Ascending aorta (tissue), 2 donors: ENCODE measurements around the gene GNMT. TPM values are rescaled to one million over a fixed set of nuclear protein-coding genes. Genes with fewer than 3 reads are reported as not detected.

Experiments used
- DNase-seq, 2 donors: peaks; one replicate each; pipeline ENCODE4 v3.0.0-alpha.2; 2019; ENCODE audit warnings: low spot score in 2 of 2
- H3K27ac ChIP-seq, 2 donors: fragments of 200-600 bp; sonication (generic); one replicate each; pipeline ENCODE4 v1.5.1; 2016 to 2017; ENCODE audit warnings: mild to moderate bottlenecking in 1 of 2
- H3K27me3 ChIP-seq: fragments of 200-600 bp; sonication (generic); one replicate; pipeline ENCODE4 v1.5.1; 2017
- H3K36me3 ChIP-seq, 2 donors: fragments of 200-600 bp; sonication (generic); one replicate each; pipeline ENCODE4 v1.5.1; 2016
- H3K4me1 ChIP-seq, 2 donors: fragments of 200-600 bp; sonication (generic); one replicate each; pipeline ENCODE4 v1.5.1; 2016 to 2017; ENCODE audit warnings: mild to moderate bottlenecking in 1 of 2
- H3K4me3 ChIP-seq, 2 donors: fragments of 200-600 bp; sonication (generic); one replicate each; pipeline ENCODE4 v1.5.1; 2016 to 2017; ENCODE audit warnings: mild to moderate bottlenecking in 1 of 2
- H3K9me3 ChIP-seq, 2 donors: fragments of 200-600 bp; sonication (generic); one replicate each; pipeline ENCODE4 v1.5.1; 2016
- intact Hi-C: fragments of 100-400 bp; cut with DNase I; formaldehyde crosslinking; loops from one replicate; pipeline ENCODE4 v1.15.1; 2023
- total RNA-seq: library from RNA; depleted of rRNA; stranded (reverse); fragments of >200 nt; gene quantifications from one replicate; pipeline ENCODE4 v1.1.0, GENCODE V29; 2016
- TF ChIP-seq, protein P1 (sequence below), 3 experiments: fragments of 200-600 bp in 2 of 3; fragments of 450-650 bp in 1 of 3; sonication (generic) in 2 of 3; IDR thresholded peaks; one replicate each; pipeline ENCODE4 v1.5.1; 2016 to 2019; ENCODE audit warnings: antibody characterized with exemption in 3 of 3, mild to moderate bottlenecking in 1 of 3, moderate library complexity in 1 of 3

GNMT gene
- total RNA-seq, 1 donor from 2014 or later: not detected

DNA sequence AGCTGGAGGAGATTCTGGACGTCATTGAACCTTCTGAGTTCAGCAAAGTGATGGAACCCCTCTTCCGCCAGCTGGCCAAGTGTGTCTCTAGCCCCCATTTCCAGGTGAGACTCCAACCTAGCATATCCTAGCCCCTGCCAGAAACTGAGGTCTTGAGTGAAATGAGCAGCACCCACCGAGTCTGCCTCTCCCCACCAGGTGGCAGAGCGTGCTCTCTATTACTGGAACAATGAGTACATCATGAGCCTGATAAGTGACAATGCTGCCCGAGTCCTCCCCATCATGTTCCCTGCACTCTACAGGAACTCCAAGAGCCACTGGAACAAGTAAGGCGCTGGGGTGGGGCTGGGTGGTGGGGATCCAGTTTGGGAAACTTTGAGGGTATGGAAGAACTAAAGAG lies 48.6 kb downstream of the GNMT start:
- no peaks in the 10 kb centered on the region for H3K27me3 ChIP-seq
- H3K9me3 ChIP-seq: no peaks in the 10 kb centered on the region
- no peak overlapping the region for H3K27ac ChIP-seq
- H3K4me3 ChIP-seq: no peak overlapping the region
- peaks cover 0 to 9% of the 10 kb centered on the region in 2 donors for H3K4me1 ChIP-seq
- H3K36me3 ChIP-seq: peaks cover 51 to 57% of the 10 kb centered on the region in 2 donors
- no peak for DNase-seq
- intact Hi-C loops: no loop called here
- TF ChIP-seq, protein P1, sequence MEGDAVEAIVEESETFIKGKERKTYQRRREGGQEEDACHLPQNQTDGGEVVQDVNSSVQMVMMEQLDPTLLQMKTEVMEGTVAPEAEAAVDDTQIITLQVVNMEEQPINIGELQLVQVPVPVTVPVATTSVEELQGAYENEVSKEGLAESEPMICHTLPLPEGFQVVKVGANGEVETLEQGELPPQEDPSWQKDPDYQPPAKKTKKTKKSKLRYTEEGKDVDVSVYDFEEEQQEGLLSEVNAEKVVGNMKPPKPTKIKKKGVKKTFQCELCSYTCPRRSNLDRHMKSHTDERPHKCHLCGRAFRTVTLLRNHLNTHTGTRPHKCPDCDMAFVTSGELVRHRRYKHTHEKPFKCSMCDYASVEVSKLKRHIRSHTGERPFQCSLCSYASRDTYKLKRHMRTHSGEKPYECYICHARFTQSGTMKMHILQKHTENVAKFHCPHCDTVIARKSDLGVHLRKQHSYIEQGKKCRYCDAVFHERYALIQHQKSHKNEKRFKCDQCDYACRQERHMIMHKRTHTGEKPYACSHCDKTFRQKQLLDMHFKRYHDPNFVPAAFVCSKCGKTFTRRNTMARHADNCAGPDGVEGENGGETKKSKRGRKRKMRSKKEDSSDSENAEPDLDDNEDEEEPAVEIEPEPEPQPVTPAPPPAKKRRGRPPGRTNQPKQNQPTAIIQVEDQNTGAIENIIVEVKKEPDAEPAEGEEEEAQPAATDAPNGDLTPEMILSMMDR (IDR thresholded peaks at IDR 0.05): peak in 2 of 3 experiments; percentile 10 to 32

GRCh38 chr6:43011207-43011606 lies 50.7 kb downstream of the GNMT start:
- Histone ChIP-seq H3K36me3 (peaks cover 51 to 53% of the 10 kb centered on the region in 2 donors), H3K4me3 (no peak overlapping the region), H3K9me3 (no peaks in the 10 kb centered on the region), H3K27me3 (no peaks in the 10 kb centered on the region), H3K4me1 (peaks cover 4 to 24% of the 10 kb centered on the region in 2 donors), H3K27ac (no peak overlapping the region)
- TF ChIP-seq, protein P1 (IDR thresholded peaks at IDR 0.05): no peak
- DNase-seq: no peak
- intact Hi-C loops: loop anchor here (5.0 kb wide), 4 partner anchors 109 to 161 kb away; partner anchors contain the start of gene SRF

- intact Hi-C loops: loop anchor here (5.0 kb wide), 4 partner anchors 110 to 160 kb away; partner anchors contain the start of gene SRF
- Histone ChIP-seq H3K4me1 (peaks cover 13 to 33% of the 10 kb centered on the region in 2 donors), H3K4me3 (peak overlapping the region in 1 of 2 donors; percentile 76), H3K9me3 (no peaks in the 10 kb centered on the region), H3K36me3 (peaks cover 44 to 46% of the 10 kb centered on the region in 2 donors), H3K27me3 (no peaks in the 10 kb centered on the region), H3K27ac (peak overlapping the region in 1 of 2 donors; percentile 80)
- DNase-seq: no peak
- TF ChIP-seq, protein P1 (IDR thresholded peaks at IDR 0.05): no peak
Observed at GRCh38 chr6:43012364-43012763, 51.8 kb downstream of the GNMT start.

- DNase-seq: no peak
- peaks cover 44 to 48% of the 10 kb centered on the region in 2 donors for H3K36me3 ChIP-seq
- peaks cover 13 to 33% of the 10 kb centered on the region in 2 donors for H3K4me1 ChIP-seq
- no peaks in the 10 kb centered on the region for H3K9me3 ChIP-seq
- H3K27ac ChIP-seq: peak overlapping the region; percentile 80 to 81
- intact Hi-C loops: loop anchor here (1.0 to 5.0 kb wide), 5 partner anchors 29 to 159 kb away; partner anchors contain the start of genes PPP2R5D and SRF
- H3K4me3 ChIP-seq: peak overlapping the region; percentile 65 to 76
- H3K27me3 ChIP-seq: no peaks in the 10 kb centered on the region
- TF ChIP-seq, protein P1 (IDR thresholded peaks at IDR 0.05): no peak
Observed at GRCh38 chr6:43013097-43013842, 52.7 kb downstream of the GNMT start.

Other genes with a start within 250 kb of the GNMT start
- 0.11 TPM for gene PRPH2, start 238.2 kb upstream of the GNMT start, total RNA-seq
- gene TBCC, start 214.7 kb upstream of the GNMT start, total RNA-seq: 50.8 TPM
- 9.7 TPM for gene BICRAL, start 178.7 kb upstream of the GNMT start, total RNA-seq
- 34.8 TPM for gene RPL7L1, start 81.1 kb upstream of the GNMT start, total RNA-seq
- gene PTCRA, start 44.7 kb upstream of the GNMT start, total RNA-seq: not detected
- gene CNPY3, start 31.3 kb upstream of the GNMT start, total RNA-seq: 49.6 TPM
- gene PEX6, start 18.4 kb downstream of the GNMT start, total RNA-seq: 8.9 TPM
- 27.7 TPM for gene PPP2R5D, start 23.8 kb downstream of the GNMT start, total RNA-seq
- gene MEA1, start 53.2 kb downstream of the GNMT start, total RNA-seq: 61.1 TPM
- gene KLHDC3, start 53.5 kb downstream of the GNMT start, total RNA-seq: 64.0 TPM
- 20.6 TPM for gene RRP36, start 60.9 kb downstream of the GNMT start, total RNA-seq
- 26.7 TPM for gene CUL7, start 93.1 kb downstream of the GNMT start, total RNA-seq
- gene MRPL2, start 98.7 kb downstream of the GNMT start, total RNA-seq: 42.3 TPM
- 17.8 TPM for gene KLC4, start 98.9 kb downstream of the GNMT start, total RNA-seq
- 34.9 TPM for gene PTK7, start 115.6 kb downstream of the GNMT start, total RNA-seq
- 71.2 TPM for gene SRF, start 210.5 kb downstream of the GNMT start, total RNA-seq
- 36.1 TPM for gene CUL9, start 221.4 kb downstream of the GNMT start, total RNA-seq